Endothelial cell of umbilical vein (primary cell): Measurements from ENCODE around the gene KRT1.

ENCODE experiments used
- CTCF ChIP-seq, 2 donors: IDR thresholded peaks; 1 replicate in 1 of 2; 2 replicates in 1 of 2; pipeline ENCODE4 v1.5.1; 2011; ENCODE audit warnings: low read length in 2 of 2, mild to moderate bottlenecking in 2 of 2, moderate library complexity in 2 of 2, control low read depth in 1 of 2, inconsistent platforms in 1 of 2, low read depth in 1 of 2; ENCODE audit not compliant: insufficient read depth in 1 of 2; ENCODE audit errors: extremely low read depth in 1 of 2
- EZH2 ChIP-seq: IDR thresholded peaks from 2 replicates; pipeline ENCODE4 v1.6.1; 2012; ENCODE audit warnings: borderline replicate concordance, low read depth, mild to moderate bottlenecking, moderate library complexity, low read length, inconsistent platforms; ENCODE audit not compliant: severe bottlenecking
- POLR2A ChIP-seq: IDR thresholded peaks from 2 replicates; pipeline ENCODE4 v1.6.1; 2012; ENCODE audit warnings: low read depth, mild to moderate bottlenecking, control low read depth, low read length

DNA sequence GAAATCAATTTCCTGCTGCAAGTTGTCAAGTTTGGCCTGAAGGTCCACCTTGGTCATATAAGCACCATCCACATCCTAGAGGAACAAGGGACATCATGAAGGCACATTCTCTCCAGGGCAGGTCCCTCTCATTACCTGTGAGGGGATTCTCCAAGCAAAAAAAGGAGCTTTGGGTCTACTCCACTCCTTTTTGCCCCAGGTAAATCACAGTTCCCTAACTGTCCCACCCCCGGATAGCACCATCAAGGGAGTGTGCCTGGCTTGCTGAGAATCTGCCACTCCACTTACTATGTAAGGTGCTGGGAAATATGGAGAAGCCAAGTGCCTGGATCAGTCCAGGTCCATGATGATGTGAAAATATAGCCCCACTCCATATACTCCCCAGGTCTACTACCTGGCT is 2.5 kb downstream of the KRT1 start:
- TF ChIP-seq CTCF (IDR thresholded peaks at IDR 0.05; ENCODE audit: extremely low read depth in 1 of 2, insufficient read depth in 1 of 2, low read depth in 1 of 2, low read length in 2 of 2) (no peak), POLR2A (no peak), EZH2 (no peak)
